OCI-LY7 (cell line): Measurements from ENCODE around the gene TMIGD2.

Experiments
- EZH2phosphoT487 ChIP-seq: fragments of 200-600 bp; sonication (generic); IDR thresholded peaks from 2 replicates; pipeline ENCODE4 v1.6.1; 2018; ENCODE audit warnings: low read depth, borderline replicate concordance, mild to moderate bottlenecking, mixed run types, antibody characterized with exemption, low read length, moderate library complexity, mixed read lengths
- TF ChIP-seq, protein P1 (sequence below): fragments of 200-600 bp; sonication (generic); conservative IDR thresholded peaks from 2 replicates; pipeline ENCODE4 v1.5.1; 2014; ENCODE audit warnings: mild to moderate bottlenecking, antibody characterized with exemption, low read length, moderate library complexity, mixed read lengths

DNA sequence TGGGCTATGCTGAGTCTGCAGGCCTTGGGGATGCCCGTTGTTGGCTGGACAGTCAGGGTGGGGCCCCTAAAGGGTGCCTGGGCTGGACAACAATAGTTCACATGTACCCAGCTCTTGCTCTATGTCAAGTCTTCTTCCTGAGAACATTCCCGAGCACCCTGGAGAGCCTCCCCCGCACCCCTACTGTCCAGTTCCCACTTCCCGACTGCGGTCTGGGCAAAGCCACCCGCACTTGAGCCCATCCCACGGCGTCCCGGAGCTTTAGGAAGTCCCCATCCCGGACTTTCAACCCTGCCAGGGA lies 40.1 kb upstream of the TMIGD2 start:
- TF ChIP-seq, protein P1, sequence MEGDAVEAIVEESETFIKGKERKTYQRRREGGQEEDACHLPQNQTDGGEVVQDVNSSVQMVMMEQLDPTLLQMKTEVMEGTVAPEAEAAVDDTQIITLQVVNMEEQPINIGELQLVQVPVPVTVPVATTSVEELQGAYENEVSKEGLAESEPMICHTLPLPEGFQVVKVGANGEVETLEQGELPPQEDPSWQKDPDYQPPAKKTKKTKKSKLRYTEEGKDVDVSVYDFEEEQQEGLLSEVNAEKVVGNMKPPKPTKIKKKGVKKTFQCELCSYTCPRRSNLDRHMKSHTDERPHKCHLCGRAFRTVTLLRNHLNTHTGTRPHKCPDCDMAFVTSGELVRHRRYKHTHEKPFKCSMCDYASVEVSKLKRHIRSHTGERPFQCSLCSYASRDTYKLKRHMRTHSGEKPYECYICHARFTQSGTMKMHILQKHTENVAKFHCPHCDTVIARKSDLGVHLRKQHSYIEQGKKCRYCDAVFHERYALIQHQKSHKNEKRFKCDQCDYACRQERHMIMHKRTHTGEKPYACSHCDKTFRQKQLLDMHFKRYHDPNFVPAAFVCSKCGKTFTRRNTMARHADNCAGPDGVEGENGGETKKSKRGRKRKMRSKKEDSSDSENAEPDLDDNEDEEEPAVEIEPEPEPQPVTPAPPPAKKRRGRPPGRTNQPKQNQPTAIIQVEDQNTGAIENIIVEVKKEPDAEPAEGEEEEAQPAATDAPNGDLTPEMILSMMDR, result no peak
- TF ChIP-seq EZH2phosphoT487, result no peak
